HG03442 (cell line): ENCODE data around the gene SYAP1.
"Not testable (repeated sequence)": the region's sequence is repeated elsewhere in the genome, so short reads cannot be mapped to it uniquely, and the experiment has no call there.

Experiments used
- ATAC-seq: cut with Tn5 transposase; IDR thresholded peaks from one replicate; pipeline ENCODE4 v1.9.1; 2021; ENCODE audit warnings: mild to moderate bottlenecking, moderate library complexity; ENCODE audit not compliant: unreplicated experiment

SYAP1 gene

DNA sequence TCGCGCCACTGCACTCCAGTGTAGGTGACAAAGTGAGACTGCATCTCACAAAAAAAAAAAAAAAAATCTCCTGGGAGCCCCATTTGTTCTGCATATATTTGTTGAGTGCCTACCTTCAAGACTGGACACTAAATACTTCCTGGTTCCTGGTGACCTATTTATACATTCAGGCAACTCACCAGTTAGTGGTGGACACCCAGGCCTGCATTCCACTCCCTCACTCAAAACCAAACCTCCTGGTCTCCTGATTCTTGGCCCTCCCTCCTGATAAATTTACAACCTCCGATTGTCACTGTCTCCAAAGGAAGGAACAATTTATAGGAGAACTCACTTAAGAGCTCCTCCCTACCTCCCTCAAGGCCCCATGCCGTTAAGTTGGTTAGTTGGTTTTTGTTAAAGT, 3.1 kb downstream of the SYAP1 start:
- ATAC-seq = no peak

DNA sequence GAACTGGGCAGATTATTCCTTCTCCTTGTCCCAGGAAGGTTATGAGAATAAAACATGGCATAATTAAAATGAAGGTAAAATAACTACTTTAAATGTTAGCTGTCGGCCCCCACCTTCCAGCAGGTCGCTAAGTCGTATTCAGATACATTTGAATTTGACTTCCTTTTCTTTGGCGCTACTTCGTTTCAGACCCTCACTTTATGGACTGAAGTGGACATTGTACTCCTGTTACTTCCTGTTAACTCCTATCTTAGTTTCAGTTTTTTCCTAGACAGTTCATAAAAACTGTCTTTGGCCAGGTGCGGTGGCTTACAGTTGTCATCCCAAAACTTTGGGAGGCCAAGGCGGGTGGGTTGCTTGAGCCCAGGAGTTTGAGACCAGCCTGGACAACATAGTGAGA, 5.7 kb downstream of the SYAP1 start:
- no peak for ATAC-seq

DNA sequence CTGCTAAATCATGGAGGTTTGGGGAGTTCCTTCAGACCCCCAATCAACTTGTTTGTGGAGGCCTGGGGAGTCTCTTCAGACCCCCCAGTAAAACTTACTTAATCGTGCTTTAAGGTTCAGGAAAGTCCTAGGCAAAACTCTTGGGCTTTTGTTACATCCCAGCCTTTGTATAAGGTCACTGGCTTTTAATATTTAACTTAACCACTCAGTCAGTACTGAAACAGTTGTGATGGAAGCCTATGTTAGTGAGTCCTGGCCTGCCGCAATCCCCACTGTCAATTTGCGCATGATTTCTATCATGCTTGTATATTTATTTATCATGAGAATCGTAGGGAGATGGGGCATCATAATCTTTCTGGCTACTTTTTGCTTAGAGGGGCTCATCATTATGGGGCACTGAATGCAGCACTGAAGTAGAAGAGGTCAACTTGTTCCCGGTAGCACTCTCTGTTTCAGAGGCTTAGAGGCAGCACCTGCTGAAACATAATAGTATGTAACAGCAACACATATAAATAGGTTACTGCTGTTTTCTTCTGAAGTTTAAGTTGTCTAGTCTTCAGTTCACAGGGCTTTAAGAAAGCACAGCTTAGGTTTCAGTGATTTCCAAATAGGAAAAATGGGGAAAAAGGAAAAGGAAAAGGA, 7.1 kb downstream of the SYAP1 start:
- not testable (repeated sequence) for ATAC-seq

DNA sequence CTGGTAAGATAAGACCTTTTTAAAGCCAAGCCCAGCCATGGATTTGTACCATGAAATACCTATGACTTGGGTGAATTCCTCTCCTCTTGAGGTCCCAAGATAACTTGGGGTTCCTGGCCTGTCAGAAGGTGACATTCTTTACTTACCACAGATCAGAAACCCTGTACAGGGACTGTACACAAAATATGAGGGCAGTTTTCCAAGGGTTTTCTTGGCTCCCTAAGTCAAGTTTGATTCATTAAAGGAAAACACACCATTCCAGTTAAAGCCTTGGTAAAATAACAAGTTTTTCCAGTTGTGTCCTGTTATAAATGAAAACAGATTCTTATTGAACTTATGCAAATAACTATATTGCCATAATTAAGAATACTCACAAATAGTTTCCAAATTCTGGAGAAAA, 8.2 kb downstream of the SYAP1 start:
- no peak for ATAC-seq

DNA sequence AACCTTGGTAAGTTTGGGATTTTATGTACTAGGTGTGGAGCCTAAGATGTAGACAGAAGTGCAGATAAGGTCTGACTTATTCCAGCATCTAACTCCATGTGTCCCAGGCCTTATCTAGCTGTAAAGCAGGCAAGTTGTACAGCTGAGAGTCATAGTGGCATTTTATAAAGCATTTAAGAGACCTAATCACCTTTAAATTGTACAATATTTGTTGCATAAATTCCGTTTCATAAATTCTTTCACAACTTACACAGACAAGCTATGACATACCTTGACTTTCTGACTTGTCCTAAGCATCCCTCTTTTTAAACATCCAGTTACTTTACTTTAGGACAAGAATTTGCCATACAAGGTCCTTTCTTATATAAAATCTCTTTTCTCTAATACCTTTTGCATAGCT, 11.0 kb downstream of the SYAP1 start:
- ATAC-seq = no peak

DNA sequence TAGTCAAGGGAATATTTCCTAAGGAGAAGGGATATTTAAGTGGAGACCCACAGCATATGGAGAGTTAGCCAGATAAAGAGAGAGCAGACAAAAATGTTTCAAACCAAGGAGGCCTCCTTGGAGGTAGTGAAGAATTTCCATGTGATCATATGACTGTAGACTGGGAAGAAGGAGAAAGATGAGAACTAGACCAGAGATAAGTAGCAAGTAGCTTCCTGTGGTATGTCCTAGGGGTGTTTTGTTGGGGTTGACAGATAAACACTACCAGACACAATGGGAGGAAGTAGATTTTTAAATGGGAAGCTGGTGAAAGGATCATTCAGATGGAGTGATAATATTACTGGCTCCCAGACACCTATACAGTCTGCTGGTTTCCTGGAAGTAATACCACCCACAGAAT, 13.6 kb downstream of the SYAP1 start:
- no peak for ATAC-seq

DNA sequence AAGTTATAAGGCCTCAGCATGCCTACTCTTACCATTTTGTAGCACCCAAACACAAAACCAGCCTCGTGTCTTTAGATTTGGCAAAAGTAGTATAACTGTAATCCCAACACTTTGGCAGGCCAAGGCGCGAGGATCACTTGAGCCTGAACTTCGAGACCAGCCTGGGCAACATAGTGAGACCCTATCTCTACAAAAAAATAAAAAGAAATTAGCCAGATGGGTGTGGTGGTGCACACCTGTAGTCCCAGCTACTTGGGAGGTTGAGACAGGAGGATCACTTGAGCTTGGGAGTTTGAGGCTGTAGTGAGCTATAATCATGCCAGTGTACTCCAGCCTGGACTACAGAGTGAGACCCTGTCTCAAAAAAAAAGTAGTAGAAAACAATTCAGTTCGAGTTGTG, 17.6 kb downstream of the SYAP1 start:
- no peak for ATAC-seq

DNA sequence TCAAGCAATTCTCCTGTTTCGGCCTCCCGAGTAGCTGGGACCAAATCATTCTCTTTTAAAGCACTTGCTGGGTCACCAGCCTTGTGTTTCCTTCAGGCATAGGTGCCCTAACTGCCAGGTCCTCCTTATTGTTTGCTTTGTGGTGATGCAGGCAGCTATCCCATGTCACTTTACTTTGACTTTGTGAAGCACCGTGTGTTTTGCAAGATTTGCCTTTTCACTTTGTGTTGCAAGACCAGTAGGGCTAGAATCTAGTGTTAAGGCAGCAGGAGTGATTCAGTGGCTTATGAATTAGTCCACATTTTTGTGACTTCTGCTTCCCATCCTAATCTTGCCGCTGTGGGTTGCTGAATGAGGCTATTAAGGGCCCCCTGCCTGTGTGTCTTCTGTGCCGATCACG, 20.2 kb downstream of the SYAP1 start:
- ATAC-seq = no peak

DNA sequence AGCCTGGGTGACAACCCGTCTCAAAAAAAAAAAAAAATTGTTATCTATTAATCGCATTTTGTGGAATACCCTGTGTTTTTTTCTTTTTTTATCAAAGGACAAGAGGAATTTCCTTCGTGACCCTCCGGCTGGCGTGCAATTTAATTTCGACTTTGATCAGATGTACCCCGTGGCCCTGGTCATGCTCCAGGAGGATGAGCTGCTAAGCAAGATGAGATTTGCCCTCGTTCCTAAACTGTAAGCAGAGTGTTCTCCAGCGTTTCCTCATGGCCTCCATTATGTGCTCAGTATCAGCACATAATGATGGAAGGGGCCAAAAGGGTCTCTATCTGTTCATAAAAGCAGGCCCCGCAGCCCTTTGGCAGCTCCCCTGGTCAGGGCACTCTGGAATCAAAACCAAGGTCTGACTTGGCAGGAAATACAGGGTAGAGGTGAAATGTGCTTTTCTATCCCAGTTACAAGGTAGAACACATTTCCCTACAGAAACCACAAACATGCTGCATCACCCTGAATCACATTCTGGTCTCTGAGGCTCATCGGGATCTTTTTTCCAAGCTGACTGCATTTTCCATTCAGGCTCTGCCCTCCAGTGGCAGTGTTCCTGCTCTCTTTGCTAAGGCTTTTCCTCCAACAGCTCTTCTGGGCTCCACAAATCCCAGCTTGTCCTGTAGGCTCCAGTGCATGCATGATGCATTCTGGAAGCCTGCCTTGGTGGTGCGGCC, 24.4 kb downstream of the SYAP1 start:
- no peak for ATAC-seq

DNA sequence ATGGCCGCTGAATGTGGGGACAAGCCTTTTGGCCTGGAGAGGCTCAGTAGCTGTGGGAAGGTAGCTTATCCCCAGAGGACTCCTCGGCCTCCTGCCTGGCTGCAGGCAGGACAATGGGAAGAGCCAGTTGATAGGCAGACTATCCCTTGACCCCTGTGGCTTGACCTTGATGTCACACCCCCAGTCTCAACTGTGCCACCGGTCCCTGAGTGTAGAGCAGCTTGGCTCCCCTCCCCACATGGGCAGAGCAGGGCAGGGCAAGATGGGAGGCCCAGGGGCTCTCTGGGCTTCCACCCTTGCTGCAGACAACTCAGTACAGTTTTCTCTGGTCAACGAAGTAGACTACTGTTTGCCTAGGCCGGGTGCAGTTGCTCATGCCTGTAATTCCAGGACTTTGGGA, 25.7 kb downstream of the SYAP1 start:
- ATAC-seq = no peak

DNA sequence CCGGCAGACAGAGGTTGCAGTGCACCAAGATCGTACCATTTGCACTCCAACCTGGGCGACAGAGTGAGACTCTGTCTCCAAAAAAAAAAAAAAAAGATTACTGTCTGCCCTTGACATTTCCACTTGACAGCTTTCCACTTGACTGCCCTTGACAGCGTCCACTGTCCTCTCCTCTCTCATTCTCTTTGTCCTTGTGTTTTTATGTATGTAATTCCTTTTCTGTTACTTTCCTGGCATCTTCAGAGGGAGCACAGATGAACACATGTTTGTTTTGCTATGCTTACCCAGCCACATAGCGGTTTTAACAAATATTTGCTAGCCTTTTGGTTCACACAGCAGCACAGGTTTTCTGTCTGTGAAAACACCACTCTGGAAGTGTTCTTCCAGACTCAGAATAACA, 26.2 kb downstream of the SYAP1 start:
- ATAC-seq = no peak

DNA sequence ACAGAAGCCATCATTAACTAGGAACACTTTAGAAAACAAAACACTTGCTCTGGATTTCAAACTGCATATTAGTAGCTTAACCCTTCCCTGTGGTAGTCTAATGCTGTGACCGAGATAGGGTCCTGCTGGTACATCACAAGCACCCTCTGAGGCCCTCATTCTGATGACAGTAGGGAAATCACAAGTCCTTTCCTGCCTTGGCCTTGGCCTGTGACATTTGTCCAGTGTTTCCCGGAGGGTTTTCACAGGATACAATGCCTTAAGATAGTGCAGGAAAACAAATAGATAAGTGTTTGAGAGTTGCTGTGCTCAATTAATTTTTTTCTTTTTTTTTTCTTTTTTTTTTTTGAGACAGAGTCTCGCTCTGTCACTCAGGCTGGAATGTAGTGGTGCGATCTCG, 29.0 kb downstream of the SYAP1 start:
- no peak for ATAC-seq

DNA sequence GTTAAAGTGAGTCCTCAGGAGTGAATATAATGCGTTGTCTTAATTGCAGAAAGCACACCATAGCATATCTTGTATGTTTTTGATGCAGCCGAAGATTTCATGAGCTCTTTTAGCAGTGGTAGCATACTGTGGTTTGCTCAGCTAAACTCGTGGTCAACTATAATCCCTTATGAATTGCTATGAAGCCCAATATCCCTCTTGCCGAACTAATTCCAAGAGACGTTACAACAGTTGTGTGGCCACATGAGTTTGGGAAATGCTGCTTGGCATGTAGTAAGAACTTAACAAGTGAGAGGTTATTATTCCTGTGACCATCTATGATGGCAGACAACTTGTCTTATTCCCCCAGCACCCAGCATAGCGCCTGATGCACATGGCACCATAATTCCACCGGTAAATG, 30.7 kb downstream of the SYAP1 start:
- no peak for ATAC-seq

DNA sequence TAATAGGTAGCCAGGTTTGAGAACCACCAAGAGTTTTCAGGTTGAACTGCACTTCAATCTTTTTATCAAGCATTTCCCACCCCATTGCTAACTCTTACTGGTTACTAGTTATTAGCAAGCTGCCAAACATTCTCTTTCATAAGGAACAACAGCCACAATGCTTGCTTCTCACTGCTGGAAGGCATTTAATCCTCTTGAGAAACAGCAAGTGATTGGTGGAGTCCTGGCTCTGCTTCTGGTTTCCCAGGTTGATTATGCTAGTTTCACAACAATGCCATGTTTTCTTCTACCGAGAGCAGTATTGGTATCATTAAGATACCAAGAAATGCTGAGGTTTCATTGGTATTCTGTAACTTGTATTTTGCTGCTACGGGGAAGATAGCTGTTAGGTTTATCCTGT, 34.6 kb downstream of the SYAP1 start:
- no peak for ATAC-seq

DNA sequence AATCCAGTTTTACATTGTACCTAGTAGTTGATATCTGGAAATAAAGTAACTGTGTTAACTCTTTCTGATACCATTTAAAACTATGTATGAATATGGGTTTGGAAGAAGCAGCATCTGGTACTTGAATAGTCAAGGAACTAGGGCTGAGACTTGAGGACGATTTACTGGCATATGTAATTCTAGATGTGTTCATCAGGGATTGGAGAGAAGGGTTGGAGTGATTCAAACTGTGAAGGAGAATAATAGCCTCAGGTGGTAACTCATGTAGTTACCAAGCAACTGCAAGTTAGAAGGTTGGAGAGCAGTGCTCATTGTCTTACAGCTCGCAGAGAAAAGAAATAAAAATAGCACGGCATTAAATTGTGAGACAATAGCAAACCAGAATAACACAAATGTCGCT, 37.3 kb downstream of the SYAP1 start:
- no peak for ATAC-seq

DNA sequence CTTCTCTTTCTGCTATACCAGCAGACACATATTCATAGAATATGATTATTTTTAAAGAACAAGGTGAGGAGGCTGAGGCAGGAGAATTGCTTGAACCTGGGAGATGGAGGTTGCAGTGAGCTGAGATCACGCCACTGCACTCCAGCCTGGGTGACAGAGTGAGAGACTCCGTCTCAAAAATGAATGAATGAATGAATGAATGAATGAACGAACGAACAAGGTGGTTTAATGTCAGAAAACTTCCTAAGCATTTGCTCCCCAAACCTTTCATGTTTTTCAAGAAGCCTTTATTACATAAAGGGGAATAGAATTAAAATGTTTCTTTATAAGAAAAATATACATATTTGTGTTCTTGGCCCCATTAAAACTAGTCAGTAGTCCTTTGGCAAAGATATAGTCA, 42.1 kb downstream of the SYAP1 start:
- ATAC-seq = not testable (repeated sequence)

DNA sequence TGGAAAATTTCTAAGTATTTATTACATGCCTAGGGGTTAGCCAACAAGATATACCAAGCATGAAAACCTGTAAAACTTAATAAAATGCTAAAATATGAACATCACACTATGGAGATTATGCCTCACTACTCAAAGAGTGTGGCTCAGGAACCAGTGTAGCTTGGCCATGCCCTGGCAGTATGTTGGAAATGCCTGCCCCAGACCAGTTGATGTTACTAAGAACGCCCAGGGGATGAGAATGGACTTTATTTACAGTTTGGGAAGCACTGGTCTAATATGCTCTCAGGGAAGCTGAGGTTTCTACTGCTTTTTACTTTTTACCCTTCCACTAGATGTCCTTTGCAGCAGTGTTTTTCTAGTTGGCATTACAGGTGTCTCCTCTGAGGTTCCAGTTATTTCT, 43.2 kb downstream of the SYAP1 start:
- no peak for ATAC-seq

DNA sequence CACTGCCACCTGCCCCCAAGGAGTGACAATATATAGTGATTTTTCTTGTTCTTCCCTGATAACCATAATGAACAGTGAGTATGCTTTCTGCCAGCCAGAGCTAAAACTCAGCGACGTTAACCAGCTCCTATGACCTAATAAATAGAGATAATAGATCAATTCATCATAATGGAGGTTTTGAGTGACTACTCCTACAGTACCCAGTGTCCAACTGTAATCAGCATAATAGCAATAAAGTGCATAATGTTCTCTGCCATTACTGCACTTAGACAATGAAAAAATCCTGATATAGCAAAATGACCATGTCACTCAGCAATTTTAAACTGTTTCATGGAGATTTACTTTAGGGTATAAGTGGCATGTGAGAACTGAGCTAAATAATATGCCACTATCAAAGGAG, 46.2 kb downstream of the SYAP1 start:
- ATAC-seq = no peak

DNA sequence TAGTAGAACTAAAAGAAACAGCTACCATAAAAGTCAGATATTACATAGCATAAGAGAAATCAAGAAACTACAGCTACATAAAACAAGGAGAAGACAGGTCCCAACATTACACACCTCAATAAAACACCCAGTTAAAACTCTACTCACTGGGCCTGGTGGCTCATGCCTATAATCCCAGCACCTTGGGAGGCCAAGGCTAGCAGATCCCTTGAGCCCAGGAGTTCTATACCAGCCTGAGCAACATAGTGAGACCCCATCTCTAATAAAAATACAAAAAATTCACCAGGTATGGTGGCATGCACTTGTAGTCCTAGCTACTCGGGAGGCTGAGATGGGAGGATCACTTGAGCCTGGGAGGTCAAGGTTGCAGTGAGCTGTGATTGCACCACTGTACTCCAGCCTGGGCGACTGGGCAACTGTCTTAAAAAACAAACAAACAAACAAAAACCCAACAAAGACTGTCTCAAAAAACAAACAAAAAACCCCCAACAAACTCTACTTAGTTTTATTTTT, 51.6 kb downstream of the SYAP1 start:
- ATAC-seq = no peak

DNA sequence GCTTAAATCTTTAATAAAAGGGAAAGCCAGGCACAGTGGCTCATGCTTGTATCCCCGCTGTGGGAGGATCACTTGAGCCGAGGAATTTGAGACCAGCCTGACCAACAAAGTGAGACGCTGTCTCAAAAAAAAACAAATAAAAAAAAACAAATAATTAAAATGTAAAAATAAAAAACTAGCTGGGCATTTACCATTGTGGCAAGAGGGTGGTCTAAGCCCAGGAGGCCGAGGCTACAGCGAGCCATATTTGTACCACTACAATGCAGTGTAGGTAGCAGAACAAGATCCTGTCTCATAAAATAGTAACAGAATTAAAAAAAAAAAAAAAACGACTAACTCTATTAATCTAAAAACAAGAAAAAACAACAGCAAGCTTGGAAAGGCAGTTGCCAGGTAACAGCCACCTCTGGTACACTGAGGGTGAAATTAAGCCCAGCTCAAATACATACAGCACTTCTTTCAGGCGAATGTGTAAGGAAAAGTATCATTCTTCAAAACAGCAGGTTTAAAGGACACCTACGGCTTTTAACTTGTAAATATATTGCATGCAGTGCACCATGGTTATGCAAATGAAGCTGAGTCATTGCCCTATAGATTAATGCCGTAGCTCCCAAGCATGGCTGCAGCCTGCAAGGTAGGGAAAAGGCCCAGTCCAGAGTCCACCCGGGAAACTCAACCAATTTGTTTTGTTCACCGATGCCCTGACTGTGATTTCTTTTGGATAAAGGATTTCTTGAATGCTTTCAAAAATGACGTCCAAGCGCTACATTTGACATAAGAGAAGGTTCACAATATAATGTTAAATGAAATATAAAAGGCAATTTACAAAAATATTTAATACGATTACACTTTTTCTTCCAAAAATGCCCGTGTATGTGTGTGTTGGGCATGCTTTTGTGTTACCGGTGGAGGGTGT, 52.3 kb downstream of the SYAP1 start:
- no peak for ATAC-seq

DNA sequence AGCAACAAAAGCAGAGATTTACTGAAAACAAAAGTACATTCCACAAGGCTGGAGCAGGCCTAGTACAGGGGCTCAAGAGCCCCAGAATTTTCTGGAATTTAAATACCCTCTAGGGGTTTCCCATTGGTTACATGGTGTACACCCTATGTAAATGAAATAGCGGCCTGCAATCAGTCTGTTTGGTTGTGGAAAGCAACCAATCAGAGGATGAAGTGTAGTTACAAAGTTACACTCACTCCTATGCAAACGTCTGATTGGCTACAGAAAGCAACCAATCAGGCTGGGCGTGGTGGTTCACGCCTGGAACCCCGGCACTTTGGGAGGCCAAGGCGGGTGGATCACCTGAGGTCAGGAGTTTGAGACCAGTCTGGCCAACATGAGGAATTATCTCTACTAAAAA, 53.0 kb downstream of the SYAP1 start:
- no peak for ATAC-seq

DNA sequence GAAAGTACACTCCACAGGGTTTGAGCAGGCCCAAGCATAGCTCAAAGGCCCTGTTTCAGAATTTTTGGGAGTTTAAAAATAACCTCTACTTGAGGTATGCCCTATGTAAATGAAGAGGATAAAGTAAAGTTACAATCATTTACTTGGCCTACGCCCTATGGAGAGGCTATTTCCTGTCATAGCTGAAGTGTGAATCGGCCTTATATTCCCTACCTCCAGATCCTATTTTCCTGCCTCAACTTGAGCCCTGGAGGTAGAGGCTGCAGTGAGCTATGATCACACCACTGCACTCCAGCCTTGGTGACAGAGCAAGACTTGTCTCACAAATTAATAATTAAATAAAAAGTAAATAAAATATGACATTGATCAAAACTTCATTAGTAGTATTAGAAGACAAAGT, 55.3 kb downstream of the SYAP1 start:
- ATAC-seq = no peak
